ENCODE measurements around the gene STKLD1.

DNA sequence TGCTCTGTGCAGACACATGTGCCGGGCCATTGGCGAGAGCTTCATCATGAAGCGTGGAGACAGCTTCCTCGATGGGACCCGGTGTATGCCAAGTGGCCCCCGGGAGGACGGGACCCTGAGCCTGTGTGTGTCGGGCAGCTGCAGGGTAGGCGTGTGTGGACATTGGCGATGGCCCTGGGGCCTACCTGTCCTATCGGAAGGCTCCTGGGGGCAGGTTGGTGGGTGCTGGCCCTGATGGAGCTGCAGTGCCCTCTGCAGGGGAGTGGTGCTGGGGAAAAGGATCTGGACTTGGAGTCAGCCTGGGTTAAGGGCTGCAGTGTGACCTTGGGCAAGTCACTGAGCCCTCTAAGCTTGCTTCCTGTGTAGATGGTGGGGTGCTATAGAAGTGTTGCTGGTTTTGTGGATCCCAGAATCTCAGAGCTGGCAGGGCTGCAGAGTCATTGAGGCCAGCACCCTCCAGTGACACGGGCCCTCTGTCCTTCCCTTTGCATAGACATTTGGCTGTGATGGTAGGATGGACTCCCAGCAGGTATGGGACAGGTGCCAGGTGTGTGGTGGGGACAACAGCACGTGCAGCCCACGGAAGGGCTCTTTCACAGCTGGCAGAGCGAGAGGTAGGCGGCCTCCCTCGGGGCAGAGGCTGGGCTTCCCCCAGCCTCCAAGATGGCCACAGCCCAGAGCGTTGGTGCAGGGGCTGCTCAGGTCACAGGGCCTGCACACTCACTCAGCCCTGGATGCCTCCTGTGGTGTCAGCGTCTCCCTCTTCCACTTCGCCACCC, 61.8 kb downstream of the STKLD1 start:
- no peak for TF ChIP-seq YY1 (IDR thresholded peaks at IDR 0.05; ENCODE audit: low read depth)
- TF ChIP-seq EP300 (IDR thresholded peaks at IDR 0.05; ENCODE audit: borderline replicate concordance), result no peak
- TF ChIP-seq RAD21 (IDR thresholded peaks at IDR 0.05; ENCODE audit: low read depth), result peak; percentile 63
- TF ChIP-seq, protein P1, sequence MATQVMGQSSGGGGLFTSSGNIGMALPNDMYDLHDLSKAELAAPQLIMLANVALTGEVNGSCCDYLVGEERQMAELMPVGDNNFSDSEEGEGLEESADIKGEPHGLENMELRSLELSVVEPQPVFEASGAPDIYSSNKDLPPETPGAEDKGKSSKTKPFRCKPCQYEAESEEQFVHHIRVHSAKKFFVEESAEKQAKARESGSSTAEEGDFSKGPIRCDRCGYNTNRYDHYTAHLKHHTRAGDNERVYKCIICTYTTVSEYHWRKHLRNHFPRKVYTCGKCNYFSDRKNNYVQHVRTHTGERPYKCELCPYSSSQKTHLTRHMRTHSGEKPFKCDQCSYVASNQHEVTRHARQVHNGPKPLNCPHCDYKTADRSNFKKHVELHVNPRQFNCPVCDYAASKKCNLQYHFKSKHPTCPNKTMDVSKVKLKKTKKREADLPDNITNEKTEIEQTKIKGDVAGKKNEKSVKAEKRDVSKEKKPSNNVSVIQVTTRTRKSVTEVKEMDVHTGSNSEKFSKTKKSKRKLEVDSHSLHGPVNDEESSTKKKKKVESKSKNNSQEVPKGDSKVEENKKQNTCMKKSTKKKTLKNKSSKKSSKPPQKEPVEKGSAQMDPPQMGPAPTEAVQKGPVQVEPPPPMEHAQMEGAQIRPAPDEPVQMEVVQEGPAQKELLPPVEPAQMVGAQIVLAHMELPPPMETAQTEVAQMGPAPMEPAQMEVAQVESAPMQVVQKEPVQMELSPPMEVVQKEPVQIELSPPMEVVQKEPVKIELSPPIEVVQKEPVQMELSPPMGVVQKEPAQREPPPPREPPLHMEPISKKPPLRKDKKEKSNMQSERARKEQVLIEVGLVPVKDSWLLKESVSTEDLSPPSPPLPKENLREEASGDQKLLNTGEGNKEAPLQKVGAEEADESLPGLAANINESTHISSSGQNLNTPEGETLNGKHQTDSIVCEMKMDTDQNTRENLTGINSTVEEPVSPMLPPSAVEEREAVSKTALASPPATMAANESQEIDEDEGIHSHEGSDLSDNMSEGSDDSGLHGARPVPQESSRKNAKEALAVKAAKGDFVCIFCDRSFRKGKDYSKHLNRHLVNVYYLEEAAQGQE (IDR thresholded peaks at IDR 0.05; ENCODE audit: low read depth), result no peak
- no peak for TF ChIP-seq TAF1 (IDR thresholded peaks at IDR 0.05; ENCODE audit: low read depth)
- TF ChIP-seq CREB1 (IDR thresholded peaks at IDR 0.05; ENCODE audit: low read depth), result no peak
- TF ChIP-seq TCF12 (IDR thresholded peaks at IDR 0.05; ENCODE audit: low read depth), result no peak
- TF ChIP-seq, protein P2, sequence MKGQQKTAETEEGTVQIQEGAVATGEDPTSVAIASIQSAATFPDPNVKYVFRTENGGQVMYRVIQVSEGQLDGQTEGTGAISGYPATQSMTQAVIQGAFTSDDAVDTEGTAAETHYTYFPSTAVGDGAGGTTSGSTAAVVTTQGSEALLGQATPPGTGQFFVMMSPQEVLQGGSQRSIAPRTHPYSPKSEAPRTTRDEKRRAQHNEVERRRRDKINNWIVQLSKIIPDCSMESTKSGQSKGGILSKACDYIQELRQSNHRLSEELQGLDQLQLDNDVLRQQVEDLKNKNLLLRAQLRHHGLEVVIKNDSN (IDR thresholded peaks at IDR 0.05), result no peak
- no peak for TF ChIP-seq ZBTB7A (IDR thresholded peaks at IDR 0.05; ENCODE audit: low read depth)

All from Ishikawa (cell line).